GM19193 (cell line): ENCODE results near the gene PGGT1B.

ENCODE experiments used
- POLR2A ChIP-seq: IDR thresholded peaks from 4 replicates; pipeline ENCODE4 v1.6.1; 2011; ENCODE audit not compliant: insufficient read depth, insufficient read length; ENCODE audit errors: extremely low read depth

The PGGT1B gene

DNA sequence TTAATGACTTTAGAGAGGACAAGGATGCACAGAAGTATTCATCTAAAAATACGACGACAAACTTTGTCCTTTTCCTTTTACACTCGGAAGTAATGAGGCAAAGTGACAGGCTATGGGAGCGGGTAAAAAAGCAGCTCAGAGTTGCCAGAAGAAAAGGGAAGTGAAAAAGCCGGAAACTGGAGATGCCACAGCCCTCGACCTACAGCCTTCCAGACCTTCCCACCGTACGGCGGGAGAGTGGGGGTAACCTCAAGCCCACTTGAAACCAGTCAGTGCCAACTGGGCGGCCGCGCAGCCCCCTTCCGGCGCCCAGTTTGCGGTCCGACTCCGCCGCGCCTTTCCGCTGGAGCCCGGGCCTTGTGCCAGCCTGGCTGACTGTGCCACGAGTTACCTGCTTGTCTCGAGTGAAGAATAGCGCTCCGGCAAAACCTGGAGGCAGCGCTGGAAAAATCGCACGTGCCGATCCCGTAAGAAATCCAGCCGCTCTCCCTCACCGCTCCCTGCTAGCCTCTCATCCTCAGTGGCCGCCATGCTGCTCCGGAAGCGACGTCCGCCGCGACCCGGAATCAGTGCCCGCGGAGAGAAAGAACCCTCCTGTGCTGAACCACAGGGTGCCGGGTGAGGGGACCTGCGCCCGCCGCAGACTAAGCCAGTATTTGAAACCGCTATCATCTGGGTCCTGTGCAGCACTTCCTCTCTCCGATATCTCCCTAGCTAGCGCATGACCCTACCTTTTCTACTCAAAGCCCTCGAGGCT, at the start of gene PGGT1B:
PGGT1B (minus strand) TSS at position 557 of the 757 bp plus-strand sequence; CDS start at position 531, 26 bp downstream.
- peak; percentile 88 for TF ChIP-seq POLR2A

- no peak for TF ChIP-seq POLR2A
Observed at GRCh38 chr5:115309751-115310370, 47.2 kb upstream of the PGGT1B start.

GRCh38 chr5:115308815-115309214, 46.1 kb upstream of the PGGT1B start:
- TF ChIP-seq POLR2A = no peak

- no peak for TF ChIP-seq POLR2A
Observed at GRCh38 chr5:115306011-115306536, 43.4 kb upstream of the PGGT1B start.

- no peak for TF ChIP-seq POLR2A
Observed at GRCh38 chr5:115304496-115304895, 41.8 kb upstream of the PGGT1B start.

- TF ChIP-seq POLR2A = no peak
Observed at GRCh38 chr5:115298811-115299210, 36.1 kb upstream of the PGGT1B start.

- no peak for TF ChIP-seq POLR2A
Observed at GRCh38 chr5:115297031-115297430, 34.4 kb upstream of the PGGT1B start.

DNA sequence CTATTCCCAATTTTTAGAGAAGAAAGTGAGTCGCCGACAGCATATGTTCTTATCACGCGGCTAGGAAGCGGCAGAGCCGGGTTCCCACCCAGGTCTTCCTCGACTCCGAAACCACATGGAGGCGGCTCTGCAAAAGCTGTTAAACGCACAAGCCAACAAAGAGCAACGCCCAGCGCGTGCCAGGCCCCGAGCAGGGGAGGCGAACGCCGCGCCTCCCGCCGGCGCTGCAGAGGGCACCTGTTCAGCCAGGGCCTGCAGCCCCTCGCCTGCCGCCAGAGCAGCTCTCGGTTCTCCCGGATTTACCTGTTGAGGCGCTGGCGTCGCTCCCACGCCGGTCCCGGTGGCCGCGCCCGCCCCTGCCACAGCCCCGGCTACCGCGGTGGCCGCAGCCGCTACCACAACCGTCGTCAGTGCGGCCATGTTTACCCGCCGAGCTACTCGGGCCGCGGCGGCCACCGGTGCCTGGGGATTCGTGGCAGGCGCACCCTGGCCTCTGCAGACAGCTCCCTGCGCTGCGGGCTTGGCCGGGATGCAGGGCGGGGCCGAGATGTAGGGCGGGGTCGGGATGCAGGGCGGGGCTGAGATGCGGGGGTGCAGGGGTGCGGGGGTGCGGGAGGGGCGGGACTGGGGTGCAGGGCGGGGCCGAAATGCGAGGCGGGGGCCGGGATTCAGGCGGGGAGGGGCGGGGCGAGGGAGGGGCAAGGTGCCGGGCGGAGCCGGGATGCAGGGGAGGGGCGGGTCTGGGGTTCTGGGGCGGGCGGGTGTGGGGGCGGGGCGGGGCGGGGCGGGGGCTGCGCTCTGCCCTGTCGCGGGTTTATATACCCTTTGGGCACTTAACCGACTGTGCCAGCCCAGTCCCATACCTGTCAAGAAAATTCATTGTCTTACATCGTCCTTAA, 33.7 kb upstream of the PGGT1B start, which contains the start of gene CCDC112:
CCDC112 (minus strand) TSS at position 531 of the 899 bp plus-strand sequence; CDS start at position 420, 111 bp downstream.
- TF ChIP-seq POLR2A = peak; percentile 44

GRCh38 chr5:115295777-115296123, 33.1 kb upstream of the PGGT1B start:
- no peak for TF ChIP-seq POLR2A

DNA sequence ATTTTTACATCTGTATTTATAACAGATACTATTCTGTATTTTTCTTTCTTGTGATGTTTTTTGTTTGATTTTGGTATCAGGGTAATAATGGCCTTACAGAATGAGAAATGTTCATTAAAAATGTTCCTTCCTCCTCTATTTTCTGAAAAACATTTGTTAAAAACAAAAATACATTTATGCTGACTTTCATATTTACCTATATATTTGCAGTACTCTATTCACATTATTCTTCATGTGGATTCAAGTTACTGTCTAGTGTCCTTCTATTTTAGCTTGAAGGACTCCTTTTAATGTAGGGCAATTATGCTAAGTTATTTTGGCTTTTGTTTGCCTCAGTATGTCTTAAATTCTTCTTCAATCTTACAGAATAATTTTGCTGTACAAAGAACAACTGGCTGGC, 28.7 kb upstream of the PGGT1B start:
- TF ChIP-seq POLR2A = no peak

- TF ChIP-seq POLR2A = no peak
Observed at GRCh38 chr5:115289104-115289503, 26.4 kb upstream of the PGGT1B start.

DNA sequence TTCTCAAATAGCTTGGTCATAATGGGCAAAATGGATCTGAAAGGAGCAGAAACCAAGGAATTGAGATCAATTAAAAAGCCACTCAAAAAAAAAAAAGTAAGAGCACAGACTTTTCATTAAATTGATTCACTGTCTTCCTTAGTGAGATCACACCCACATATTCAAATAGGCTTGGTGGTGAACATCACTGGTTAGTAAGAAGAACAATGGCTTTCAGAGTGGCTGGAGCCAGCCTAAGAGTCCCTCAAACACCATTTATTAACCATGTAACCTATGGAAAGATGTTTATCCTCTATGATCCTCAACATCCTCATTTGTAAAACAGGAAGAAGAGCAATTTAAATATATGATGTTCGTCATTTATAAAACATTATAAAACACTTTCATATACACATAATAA, 21.3 kb upstream of the PGGT1B start:
- TF ChIP-seq POLR2A = no peak

DNA sequence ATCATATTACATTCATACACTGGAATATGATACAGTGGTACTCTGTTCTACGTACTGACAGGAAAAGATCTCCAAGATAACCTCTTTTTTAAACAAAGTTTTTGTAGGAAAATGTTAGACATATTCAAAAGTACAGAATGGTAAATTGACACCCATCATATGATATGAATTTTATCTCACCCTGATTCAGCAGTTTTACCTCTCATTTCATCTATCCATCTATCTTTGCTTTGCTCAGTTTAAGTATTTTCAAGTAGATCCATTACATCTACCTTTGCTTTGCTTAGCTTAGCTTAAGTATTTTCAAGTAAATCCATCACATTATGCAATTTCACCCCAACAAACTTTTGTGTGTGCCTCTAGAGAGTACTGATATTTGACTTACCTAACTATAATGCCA, 19.5 kb upstream of the PGGT1B start:
- no peak for TF ChIP-seq POLR2A

DNA sequence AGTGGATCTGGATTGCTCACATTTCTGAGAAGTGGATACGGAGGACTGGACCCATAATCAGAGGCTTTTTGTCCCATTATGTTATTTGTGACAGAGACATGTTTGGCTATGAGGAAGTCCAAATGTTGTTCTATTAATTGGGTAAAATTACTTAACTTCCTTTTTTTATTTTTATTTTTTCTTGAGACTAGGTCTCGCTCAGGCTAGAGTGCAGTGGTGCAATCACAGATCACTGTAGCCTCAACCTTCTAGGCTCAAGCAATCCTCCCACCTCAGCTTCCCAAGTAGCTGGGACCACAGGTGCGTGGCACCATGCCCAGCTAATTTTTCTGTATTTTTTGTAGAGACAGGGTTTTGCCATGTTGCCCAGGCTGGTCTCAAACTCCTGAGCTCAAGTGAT, 11.9 kb upstream of the PGGT1B start:
- no peak for TF ChIP-seq POLR2A

- no peak for TF ChIP-seq POLR2A
Observed at GRCh38 chr5:115272297-115272958, 9.8 kb upstream of the PGGT1B start.

- TF ChIP-seq POLR2A = no peak
Observed at GRCh38 chr5:115271295-115272050, 8.8 kb upstream of the PGGT1B start.
